HG03432 (cell line): Measurements from ENCODE around the gene PIK3R5.
"Not testable (repeated sequence)": the region's sequence is repeated elsewhere in the genome, so short reads cannot be mapped to it uniquely, and the experiment has no call there.

Experiments used
- ATAC-seq: cut with Tn5 transposase; IDR thresholded peaks from one replicate; pipeline ENCODE4 v1.9.1; 2021; ENCODE audit warnings: mild to moderate bottlenecking, moderate library complexity; ENCODE audit not compliant: unreplicated experiment

PIK3R5 gene

GRCh38 chr17:8898126-8898525 is 67.4 kb downstream of the PIK3R5 start:
- no peak for ATAC-seq

GRCh38 chr17:8896641-8897635 is 68.6 kb downstream of the PIK3R5 start:
- no peak for ATAC-seq

GRCh38 chr17:8896087-8896486 is 69.4 kb downstream of the PIK3R5 start:
- ATAC-seq: no peak

GRCh38 chr17:8894673-8895578 is 70.6 kb downstream of the PIK3R5 start:
- no peak for ATAC-seq

- ATAC-seq: no peak
Measured at GRCh38 chr17:8894202-8894671, 71.3 kb downstream of the PIK3R5 start.

- ATAC-seq: no peak
Measured at GRCh38 chr17:8893621-8894201, 71.8 kb downstream of the PIK3R5 start.

- ATAC-seq: no peak
Measured at GRCh38 chr17:8893059-8893458, 72.4 kb downstream of the PIK3R5 start.

- peak; percentile 61 for ATAC-seq
Measured at GRCh38 chr17:8892338-8892690, 73.2 kb downstream of the PIK3R5 start.

- no peak for ATAC-seq
Measured at GRCh38 chr17:8890671-8891070, 74.8 kb downstream of the PIK3R5 start.

- no peak for ATAC-seq
Measured at GRCh38 chr17:8889458-8890210, 75.9 kb downstream of the PIK3R5 start.

- no peak for ATAC-seq
Measured at GRCh38 chr17:8888704-8889302, 76.7 kb downstream of the PIK3R5 start.

- no peak for ATAC-seq
Measured at GRCh38 chr17:8887834-8888703, 77.4 kb downstream of the PIK3R5 start.

- no peak for ATAC-seq
Measured at GRCh38 chr17:8887301-8887700, 78.2 kb downstream of the PIK3R5 start.

GRCh38 chr17:8885967-8886684 is 79.4 kb downstream of the PIK3R5 start:
- ATAC-seq: no peak

- not testable (repeated sequence) for ATAC-seq
Measured at GRCh38 chr17:8885163-8885966, 80.1 kb downstream of the PIK3R5 start.

- ATAC-seq: no peak
Measured at GRCh38 chr17:8884336-8884990, 81.0 kb downstream of the PIK3R5 start.

GRCh38 chr17:8883353-8883752 is 82.2 kb downstream of the PIK3R5 start:
- ATAC-seq: no peak
